Measurements from ENCODE around the gene SYNPR. TPM values are rescaled to one million over a fixed set of nuclear protein-coding genes. Genes with fewer than 3 reads are reported as not detected.

The SYNPR gene
- total RNA-seq, 4 donors from 2014 or later = 0.17 to 0.58 TPM; not detected in 2

DNA sequence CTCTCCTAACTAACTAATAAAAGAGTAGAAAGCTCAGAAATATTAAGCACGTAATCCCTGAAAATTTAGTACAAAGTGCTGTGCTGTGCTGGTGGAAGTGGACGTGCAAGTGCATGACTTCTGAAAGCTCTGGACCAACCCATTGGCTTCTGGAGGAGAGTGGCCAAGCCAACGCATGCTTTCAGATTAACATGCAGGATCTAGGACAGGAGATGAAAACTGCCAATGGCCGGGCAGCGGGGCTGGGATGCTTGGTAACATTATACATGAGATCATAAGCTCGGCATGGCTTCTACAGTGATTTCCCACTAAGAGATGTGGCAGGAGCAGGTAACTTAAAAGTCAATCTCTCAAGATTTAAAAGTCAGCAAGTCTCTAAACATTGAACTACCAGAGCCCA is 203.5 kb downstream of the SYNPR start:
- WGBS = 73% methylated on average over 6 of the region's 6 CpGs
- Histone ChIP-seq H3K9me3 (no peaks in the 10 kb centered on the region), H3K4me1 (no peaks in the 10 kb centered on the region), H3K27me3 (no peaks in the 10 kb centered on the region), H3K36me3 (no peaks in the 10 kb centered on the region), H3K27ac (replicated peaks in 1 of 4) (no peak overlapping the region), H3K4me3 (no peak overlapping the region)
- intact Hi-C loops (cut with DNase I) = no loop called here
- TF ChIP-seq POLR2A (IDR thresholded peaks at IDR 0.05; ENCODE audit: low read depth) (no peak), POLR2AphosphoS5 (IDR thresholded peaks at IDR 0.05) (no peak), EP300 (IDR thresholded peaks at IDR 0.05) (no peak)
- TF ChIP-seq, protein P1, sequence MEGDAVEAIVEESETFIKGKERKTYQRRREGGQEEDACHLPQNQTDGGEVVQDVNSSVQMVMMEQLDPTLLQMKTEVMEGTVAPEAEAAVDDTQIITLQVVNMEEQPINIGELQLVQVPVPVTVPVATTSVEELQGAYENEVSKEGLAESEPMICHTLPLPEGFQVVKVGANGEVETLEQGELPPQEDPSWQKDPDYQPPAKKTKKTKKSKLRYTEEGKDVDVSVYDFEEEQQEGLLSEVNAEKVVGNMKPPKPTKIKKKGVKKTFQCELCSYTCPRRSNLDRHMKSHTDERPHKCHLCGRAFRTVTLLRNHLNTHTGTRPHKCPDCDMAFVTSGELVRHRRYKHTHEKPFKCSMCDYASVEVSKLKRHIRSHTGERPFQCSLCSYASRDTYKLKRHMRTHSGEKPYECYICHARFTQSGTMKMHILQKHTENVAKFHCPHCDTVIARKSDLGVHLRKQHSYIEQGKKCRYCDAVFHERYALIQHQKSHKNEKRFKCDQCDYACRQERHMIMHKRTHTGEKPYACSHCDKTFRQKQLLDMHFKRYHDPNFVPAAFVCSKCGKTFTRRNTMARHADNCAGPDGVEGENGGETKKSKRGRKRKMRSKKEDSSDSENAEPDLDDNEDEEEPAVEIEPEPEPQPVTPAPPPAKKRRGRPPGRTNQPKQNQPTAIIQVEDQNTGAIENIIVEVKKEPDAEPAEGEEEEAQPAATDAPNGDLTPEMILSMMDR (IDR thresholded peaks at IDR 0.05) = no peak
- DNase-seq (ENCODE audit: extremely low spot score) = no peak

DNA sequence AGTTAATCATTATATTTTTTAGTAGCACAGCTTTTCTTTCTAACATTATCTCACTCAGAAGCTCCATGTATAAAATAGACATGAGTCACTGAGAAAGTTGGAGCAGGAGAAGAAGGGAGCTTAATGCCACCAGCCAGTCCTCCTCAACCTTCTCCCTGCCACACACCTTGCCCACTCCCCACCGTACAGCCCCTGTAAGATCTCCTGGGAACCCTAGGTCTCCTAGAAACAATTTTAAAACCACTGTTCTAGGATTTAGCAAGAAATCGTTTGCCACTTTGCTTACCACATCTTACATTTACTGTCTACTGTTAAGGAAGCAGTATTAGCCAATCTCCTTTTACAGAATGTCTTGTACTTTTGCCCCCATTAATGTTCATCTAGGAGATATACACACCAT is 204.2 kb downstream of the SYNPR start:
- H3K27ac ChIP-seq (replicated peaks in 1 of 4) = no peak overlapping the region
- intact Hi-C loops (cut with DNase I) = no loop called here
- no peak for TF ChIP-seq EP300 (IDR thresholded peaks at IDR 0.05)
- TF ChIP-seq POLR2A (IDR thresholded peaks at IDR 0.05; ENCODE audit: low read depth) = no peak
- TF ChIP-seq, protein P1 (IDR thresholded peaks at IDR 0.05) = no peak
- no peak for TF ChIP-seq POLR2AphosphoS5 (IDR thresholded peaks at IDR 0.05)
- DNase-seq (ENCODE audit: extremely low spot score) = no peak
- no peaks in the 10 kb centered on the region for H3K36me3 ChIP-seq
- no peaks in the 10 kb centered on the region for H3K27me3 ChIP-seq
- H3K9me3 ChIP-seq = no peaks in the 10 kb centered on the region
- 84% methylated on average over 2 of the region's 2 CpGs for WGBS
- H3K4me3 ChIP-seq = no peak overlapping the region
- no peaks in the 10 kb centered on the region for H3K4me1 ChIP-seq

DNA sequence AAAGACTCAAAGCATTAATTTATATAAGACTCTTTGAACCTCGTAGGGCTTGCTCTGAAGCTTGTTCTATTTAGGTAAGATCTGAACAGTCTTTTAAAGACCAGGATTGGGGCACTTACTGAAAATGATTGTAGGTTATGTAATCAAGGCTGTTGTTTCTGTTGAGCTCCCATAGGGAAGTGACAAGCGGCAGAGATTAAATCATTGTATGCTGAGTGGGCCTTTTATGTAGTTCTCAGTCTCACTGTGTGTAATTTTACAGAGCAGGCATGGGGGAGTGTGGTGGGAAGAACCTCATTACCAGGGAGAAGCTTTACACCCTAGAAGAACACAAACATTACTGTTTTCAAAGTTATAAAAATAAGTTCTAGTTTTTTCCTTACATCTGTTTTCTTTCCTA is 214.4 kb downstream of the SYNPR start:
- no peak for DNase-seq (ENCODE audit: extremely low spot score)
- Histone ChIP-seq H3K4me3 (no peak overlapping the region), H3K36me3 (no peaks in the 10 kb centered on the region), H3K9me3 (no peaks in the 10 kb centered on the region), H3K27ac (replicated peaks in 1 of 4) (no peak overlapping the region), H3K27me3 (no peaks in the 10 kb centered on the region), H3K4me1 (no peaks in the 10 kb centered on the region)
- 71% methylated on average over 2 of the region's 2 CpGs for WGBS
- TF ChIP-seq, protein P1 (IDR thresholded peaks at IDR 0.05) = no peak
- TF ChIP-seq POLR2AphosphoS5 (IDR thresholded peaks at IDR 0.05) (no peak), POLR2A (IDR thresholded peaks at IDR 0.05; ENCODE audit: low read depth) (no peak)
- intact Hi-C loops (cut with DNase I) = no loop called here

- no peak overlapping the region for H3K27ac ChIP-seq (replicated peaks in 1 of 4)
- no peaks in the 10 kb centered on the region for H3K9me3 ChIP-seq
- H3K4me3 ChIP-seq = no peak overlapping the region
- no peaks in the 10 kb centered on the region for H3K27me3 ChIP-seq
- H3K36me3 ChIP-seq = no peaks in the 10 kb centered on the region
- DNase-seq (ENCODE audit: extremely low spot score) = no peak
- H3K4me1 ChIP-seq = no peaks in the 10 kb centered on the region
- WGBS = 85% methylated on average over 3 of the region's 3 CpGs
- intact Hi-C loops (cut with DNase I) = no loop called here
- TF ChIP-seq EP300 (IDR thresholded peaks at IDR 0.05) (no peak), POLR2A (IDR thresholded peaks at IDR 0.05; ENCODE audit: low read depth) (no peak), POLR2AphosphoS5 (IDR thresholded peaks at IDR 0.05) (no peak)
- TF ChIP-seq, protein P1 (IDR thresholded peaks at IDR 0.05) = no peak
Observed at GRCh38 chr3:63493101-63493500, 215.0 kb downstream of the SYNPR start.

DNA sequence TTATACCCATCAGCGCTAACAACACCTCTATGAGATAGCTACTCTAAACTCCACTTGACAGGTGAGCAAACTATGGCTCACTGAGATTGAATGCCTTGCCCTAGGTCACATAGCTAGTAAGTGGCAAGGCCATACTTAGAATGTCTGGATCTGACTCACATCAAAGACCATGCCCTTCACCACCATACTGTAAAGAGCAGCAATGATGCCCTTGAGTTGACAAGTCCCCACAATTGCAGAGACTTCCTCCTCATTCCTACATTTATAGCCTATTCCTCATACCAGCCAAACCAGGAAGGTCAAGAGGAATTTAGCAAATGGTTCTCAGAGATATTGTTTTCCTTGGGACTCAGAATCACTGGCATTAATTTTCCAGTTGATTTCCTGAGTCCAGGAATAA is 216.5 kb downstream of the SYNPR start:
- TF ChIP-seq EP300 (IDR thresholded peaks at IDR 0.05) (no peak), POLR2AphosphoS5 (IDR thresholded peaks at IDR 0.05) (no peak), POLR2A (IDR thresholded peaks at IDR 0.05; ENCODE audit: low read depth) (no peak)
- TF ChIP-seq, protein P1 (IDR thresholded peaks at IDR 0.05) = no peak
- no peak overlapping the region for H3K4me3 ChIP-seq

More for the DNA sequence above, 216.5 kb downstream of the SYNPR start:
- Histone ChIP-seq H3K27ac (replicated peaks in 1 of 4) (no peak overlapping the region), H3K36me3 (no peaks in the 10 kb centered on the region), H3K27me3 (no peaks in the 10 kb centered on the region), H3K4me1 (no peaks in the 10 kb centered on the region), H3K9me3 (no peaks in the 10 kb centered on the region)
- DNase-seq (ENCODE audit: extremely low spot score) = no peak
- 100% methylated on average over 1 of the region's 1 CpG for WGBS
- intact Hi-C loops (cut with DNase I) = no loop called here
